ENCODE data around the gene IL4I1.
"Not testable (repeated sequence)": the region's sequence is repeated elsewhere in the genome, so short reads cannot be mapped to it uniquely, and the experiment has no call there.

Gene IL4I1

DNA sequence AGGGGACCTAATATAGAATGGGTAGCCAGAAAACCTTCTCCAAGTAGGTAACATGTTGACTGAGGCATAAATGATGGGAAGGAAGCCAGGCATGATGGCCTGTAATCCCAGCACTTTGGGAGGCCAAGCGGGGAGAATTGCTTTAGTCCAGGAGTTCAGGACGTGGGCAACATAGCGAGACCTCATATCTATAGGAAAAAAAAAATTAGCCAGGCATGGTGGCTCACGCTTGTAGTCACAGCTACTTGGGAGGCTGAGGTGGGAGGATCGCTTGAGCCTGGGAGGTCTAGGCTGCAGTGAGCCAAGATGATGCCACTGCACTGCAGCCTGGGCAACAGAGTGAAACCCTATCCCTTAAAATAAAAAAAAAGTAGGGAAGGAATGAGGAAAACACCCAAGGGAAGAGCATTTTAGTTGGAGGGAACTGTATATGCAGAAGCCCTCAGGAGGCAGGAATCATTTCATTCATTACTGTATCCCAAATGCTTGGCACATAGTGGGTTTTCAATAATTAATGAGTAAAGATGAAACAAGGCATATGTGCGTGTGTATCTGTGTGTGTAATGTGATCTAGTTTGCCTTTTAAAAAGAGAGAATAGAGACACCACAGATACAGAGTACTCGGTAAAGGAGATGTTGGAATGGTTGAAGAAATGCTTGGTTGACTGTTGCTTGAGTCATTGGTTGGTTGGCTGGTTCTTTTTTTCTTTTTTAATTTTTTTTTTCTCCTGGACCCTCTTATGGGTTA lies 34.8 kb upstream of the IL4I1 start:
- Histone ChIP-seq H3K27me3 (ENCODE audit: insufficient read depth, low read length) (no peaks in the 10 kb centered on the region), H3K9ac (ENCODE audit: low read depth, low read length) (no peak overlapping the region), H3K4me3 (ENCODE audit: low read length) (no peak overlapping the region), H3K36me3 (ENCODE audit: insufficient read depth, low read length) (peaks cover 15% of the 10 kb centered on the region), H3K27ac (ENCODE audit: low read depth, low read length) (no peak overlapping the region), H3K4me1 (ENCODE audit: insufficient read depth, low read length) (0 out of 2 replicates have a peak, but pooled peaks cover 7% of the 10 kb centered on the region), H3K9me3 (ENCODE audit: insufficient read depth, low read depth, low read length) (no peaks in the 10 kb centered on the region)
- 94% methylated on average over 7 of the region's 7 CpGs for WGBS

DNA sequence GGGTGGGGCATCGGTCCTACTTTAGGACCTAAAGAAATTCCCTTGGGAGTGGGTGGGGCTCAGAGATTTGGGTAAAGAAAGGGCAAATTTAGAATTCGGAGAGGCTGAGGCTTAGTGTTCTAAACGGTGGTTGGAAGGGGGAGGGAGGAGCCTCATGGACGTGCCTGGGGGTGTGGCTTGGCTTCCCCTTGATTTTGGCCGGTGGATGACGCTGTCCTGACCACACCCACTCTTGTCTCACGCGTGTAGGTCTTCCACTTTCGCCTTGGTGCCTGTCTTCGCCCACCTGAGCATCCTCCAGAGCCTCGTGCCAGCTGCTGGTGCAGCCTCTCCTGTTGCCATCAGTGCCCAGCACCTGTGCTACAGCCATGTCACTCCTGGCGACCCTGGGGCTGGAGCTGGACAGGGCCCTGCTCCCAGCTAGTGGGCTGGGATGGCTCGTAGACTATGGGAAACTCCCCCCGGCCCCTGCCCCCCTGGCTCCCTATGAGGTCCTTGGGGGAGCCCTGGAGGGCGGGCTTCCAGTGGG lies 33.9 kb upstream of the IL4I1 start:
- 0 out of 2 replicates have a peak, but pooled peaks cover 7% of the 10 kb centered on the region for H3K4me1 ChIP-seq (ENCODE audit: insufficient read depth, low read length)
- H3K9ac ChIP-seq (ENCODE audit: low read depth, low read length) = no peak overlapping the region
- H3K4me3 ChIP-seq (ENCODE audit: low read length) = peak overlapping the region; percentile 95
- H3K27ac ChIP-seq (ENCODE audit: low read depth, low read length) = no peak overlapping the region
- H3K36me3 ChIP-seq (ENCODE audit: insufficient read depth, low read length) = peaks cover 23% of the 10 kb centered on the region
- WGBS = 65% methylated on average over 15 of the region's 15 CpGs
- no peaks in the 10 kb centered on the region for H3K9me3 ChIP-seq (ENCODE audit: insufficient read depth, low read depth, low read length)
- no peaks in the 10 kb centered on the region for H3K27me3 ChIP-seq (ENCODE audit: insufficient read depth, low read length)

DNA sequence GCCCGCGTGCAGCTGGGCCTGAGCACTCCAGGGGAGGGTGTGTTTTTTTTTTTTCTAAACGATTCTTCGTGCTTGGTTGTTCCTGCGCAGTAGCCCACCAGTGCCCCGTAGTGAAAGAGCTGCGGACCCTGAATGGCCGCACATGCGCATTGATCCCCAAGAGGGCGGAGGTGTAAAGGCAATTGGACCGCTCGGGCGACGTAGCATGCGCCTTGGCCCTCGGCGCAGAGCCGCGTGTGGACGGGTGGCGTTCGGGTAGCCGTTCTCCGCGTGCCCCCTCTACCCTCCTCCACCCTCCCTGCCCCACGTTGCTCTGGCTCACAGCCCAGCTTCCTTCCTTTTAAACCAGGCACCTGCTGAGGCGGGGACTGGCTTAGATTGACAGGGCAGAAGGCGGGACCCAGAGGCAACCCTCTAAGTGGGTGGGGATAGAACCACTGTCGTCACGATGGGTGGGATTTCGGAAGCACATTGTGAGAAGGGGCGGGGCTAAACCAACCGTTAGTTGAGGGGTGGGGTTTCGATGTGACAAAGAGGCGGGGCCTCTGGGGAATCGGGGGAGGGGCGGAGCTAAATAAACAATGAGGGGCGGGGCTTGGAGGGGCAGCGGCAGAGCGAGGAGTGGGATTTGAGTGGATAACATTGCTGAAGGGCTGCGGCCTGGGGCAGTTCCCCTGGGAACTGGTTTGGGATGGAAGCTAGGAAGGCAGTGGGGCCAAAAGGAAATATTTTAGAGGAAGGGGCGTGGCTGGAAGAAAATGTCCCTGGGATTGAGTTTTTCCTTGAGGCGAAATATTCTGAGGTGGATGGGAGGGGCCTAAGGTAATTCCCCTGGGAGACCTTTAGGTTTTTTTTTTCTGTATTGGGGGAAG lies 33.2 kb upstream of the IL4I1 start:
- 3% methylated on average over 43 of the region's 43 CpGs for WGBS
- Histone ChIP-seq H3K36me3 (ENCODE audit: insufficient read depth, low read length) (peaks cover 28% of the 10 kb centered on the region), H3K4me3 (ENCODE audit: low read length) (peak overlapping the region; percentile 95)

DNA sequence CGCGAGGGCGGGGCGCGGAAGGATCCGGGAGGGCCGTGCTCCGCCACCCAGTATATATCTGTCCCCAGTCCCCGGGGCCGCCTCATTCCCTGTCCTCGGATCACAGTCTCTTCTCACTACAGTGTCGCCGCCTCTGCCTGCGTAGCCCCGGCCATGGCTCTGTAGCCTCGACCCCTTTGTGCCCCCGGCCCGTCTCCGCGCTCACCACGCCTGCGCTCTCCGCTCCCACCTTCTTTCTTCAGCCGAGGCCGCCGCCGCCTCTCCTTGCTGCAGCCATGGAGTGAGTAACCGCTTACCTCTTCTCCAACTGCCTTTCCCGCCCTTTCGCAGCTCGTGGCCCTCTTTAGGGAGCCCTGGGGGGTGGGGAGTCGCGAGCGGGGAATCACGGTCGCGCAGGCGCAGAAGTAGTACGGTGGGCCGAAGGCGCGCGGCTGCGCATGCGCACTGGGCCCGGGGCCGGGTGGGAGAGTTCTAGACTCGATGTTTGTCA lies 32.5 kb upstream of the IL4I1 start, which contains the start of the genes ATF5 and NUP62:
Gene ATF5, plus strand, starts transcription at position 85 of the 490 bp plus-strand sequence. CDS start 1,646 bp downstream, outside the sequence.
Gene NUP62, minus strand, starts transcription at position 384 of the 490 bp plus-strand sequence. CDS start 19,697 bp downstream, outside the sequence.
- Histone ChIP-seq H3K4me1 (ENCODE audit: insufficient read depth, low read length) (0 out of 2 replicates have a peak, but pooled peaks cover 7% of the 10 kb centered on the region), H3K9me3 (ENCODE audit: insufficient read depth, low read depth, low read length) (no peaks in the 10 kb centered on the region), H3K27ac (ENCODE audit: low read depth, low read length) (peak within 1 kb of the TSS; percentile 94), H3K9ac (ENCODE audit: low read depth, low read length) (peak within 1 kb of the TSS; percentile 98), H3K27me3 (ENCODE audit: insufficient read depth, low read length) (no peaks in the 10 kb centered on the region), H3K4me3 (ENCODE audit: low read length) (peak within 1 kb of the TSS; percentile 95), H3K36me3 (ENCODE audit: insufficient read depth, low read length) (peaks cover 35% of the 10 kb centered on the region)
- under 1% methylated on average over 48 of the region's 48 CpGs for WGBS

More for the DNA sequence above, 33.2 kb upstream of the IL4I1 start:
- H3K27ac ChIP-seq (ENCODE audit: low read depth, low read length) = peak overlapping the region; percentile 94
- H3K4me1 ChIP-seq (ENCODE audit: insufficient read depth, low read length) = 0 out of 2 replicates have a peak, but pooled peaks cover 7% of the 10 kb centered on the region
- H3K9me3 ChIP-seq (ENCODE audit: insufficient read depth, low read depth, low read length) = no peaks in the 10 kb centered on the region
- H3K9ac ChIP-seq (ENCODE audit: low read depth, low read length) = peak overlapping the region; percentile 98
- H3K27me3 ChIP-seq (ENCODE audit: insufficient read depth, low read length) = no peaks in the 10 kb centered on the region

DNA sequence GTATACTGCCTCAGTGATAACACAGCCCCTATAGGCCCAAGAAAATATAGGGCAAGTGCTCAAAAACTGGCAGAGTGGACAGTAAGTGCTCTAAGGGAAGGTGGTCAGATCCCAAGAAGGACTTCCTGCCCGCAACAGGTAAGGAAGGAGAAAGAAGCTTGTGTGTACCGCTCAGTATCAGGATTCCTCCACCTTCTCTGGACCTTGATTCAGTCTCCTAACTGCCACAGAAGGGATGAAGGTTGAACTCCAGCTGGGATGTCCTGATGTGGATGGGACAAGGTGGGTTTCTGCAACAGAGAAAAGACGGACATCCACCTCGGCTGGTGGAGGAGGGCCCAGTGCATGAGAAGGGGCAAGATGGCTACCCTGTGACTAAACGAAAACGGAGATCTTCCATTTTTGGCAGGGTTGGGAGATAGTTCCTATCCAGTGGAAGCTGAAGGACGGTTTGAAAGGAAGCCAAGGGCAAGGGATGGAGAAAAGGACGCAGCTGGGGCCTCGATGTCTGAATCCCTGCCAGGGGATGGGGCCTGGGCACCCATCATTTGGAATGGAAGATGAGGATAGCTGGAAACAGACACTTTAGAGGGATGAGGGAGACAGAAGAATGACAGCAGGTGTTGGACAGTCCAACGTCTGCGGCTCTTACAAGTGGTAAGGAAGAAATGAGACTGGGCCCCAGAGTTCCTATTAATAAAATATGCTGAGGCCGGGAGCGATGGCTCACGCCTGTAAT lies 31.0 kb upstream of the IL4I1 start:
- 0 out of 2 replicates have a peak, but pooled peaks cover 7% of the 10 kb centered on the region for H3K4me1 ChIP-seq (ENCODE audit: insufficient read depth, low read length)
- H3K9ac ChIP-seq (ENCODE audit: low read depth, low read length) = 0 out of 2 replicates have a peak overlapping the region, but pooled peaks have one; percentile 12
- H3K36me3 ChIP-seq (ENCODE audit: insufficient read depth, low read length) = peaks cover 50% of the 10 kb centered on the region
- H3K27ac ChIP-seq (ENCODE audit: low read depth, low read length) = no peak overlapping the region
- no peaks in the 10 kb centered on the region for H3K9me3 ChIP-seq (ENCODE audit: insufficient read depth, low read depth, low read length)
- whole genome bisulfite sequencing = 91% methylated on average over 14 of the region's 14 CpGs
- H3K4me3 ChIP-seq (ENCODE audit: low read length) = peak overlapping the region; percentile 95
- no peaks in the 10 kb centered on the region for H3K27me3 ChIP-seq (ENCODE audit: insufficient read depth, low read length)

DNA sequence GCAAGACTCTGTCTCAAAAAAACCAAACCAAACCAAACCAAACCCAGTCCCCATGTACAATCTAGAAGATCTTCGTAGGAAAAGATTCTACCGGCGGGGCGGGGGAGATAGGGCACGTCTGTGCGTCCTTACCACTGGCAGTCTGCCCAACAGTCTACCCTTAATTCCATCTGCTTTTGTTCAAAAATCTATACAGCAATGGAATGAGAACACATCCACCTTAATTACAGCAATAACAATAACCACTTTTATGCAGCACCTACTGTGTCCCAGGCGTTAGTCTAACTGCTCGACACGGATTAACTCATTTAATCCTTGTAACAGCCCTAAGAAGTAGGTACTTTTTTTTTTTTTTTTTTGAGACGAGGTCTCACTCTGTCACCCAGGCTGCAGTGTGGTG lies 29.8 kb upstream of the IL4I1 start:
- no peaks in the 10 kb centered on the region for H3K27me3 ChIP-seq (ENCODE audit: insufficient read depth, low read length)
- no peak overlapping the region for H3K9ac ChIP-seq (ENCODE audit: low read depth, low read length)
- no peaks in the 10 kb centered on the region for H3K9me3 ChIP-seq (ENCODE audit: insufficient read depth, low read depth, low read length)
- H3K36me3 ChIP-seq (ENCODE audit: insufficient read depth, low read length) = peaks cover 61% of the 10 kb centered on the region
- peaks cover 14% of the 10 kb centered on the region; the same call in 1 of the 2 replicates for H3K4me1 ChIP-seq (ENCODE audit: insufficient read depth, low read length)
- H3K4me3 ChIP-seq (ENCODE audit: low read length) = no peak overlapping the region
- H3K27ac ChIP-seq (ENCODE audit: low read depth, low read length) = no peak overlapping the region
- WGBS = 98% methylated on average over 10 of the region's 10 CpGs

DNA sequence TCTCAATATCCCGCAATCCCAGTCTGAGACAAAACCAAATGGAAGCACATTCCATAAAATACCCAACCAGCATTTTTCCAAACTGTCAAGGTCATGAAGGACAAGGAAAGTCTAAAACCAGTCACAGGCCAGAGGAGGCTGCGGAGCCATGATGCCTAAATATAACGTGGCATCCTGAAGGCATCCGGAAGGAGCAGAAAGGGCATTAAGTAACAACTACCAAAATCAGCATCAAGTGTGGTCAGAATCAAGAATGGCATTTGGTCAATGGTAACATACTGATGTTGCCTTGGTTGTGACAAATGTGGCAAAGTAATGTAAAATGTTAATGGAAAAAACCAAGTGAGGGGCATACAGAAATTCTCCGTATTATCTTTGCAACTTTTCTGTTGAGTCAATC lies 28.8 kb upstream of the IL4I1 start:
- Histone ChIP-seq H3K9me3 (ENCODE audit: insufficient read depth, low read depth, low read length) (no peaks in the 10 kb centered on the region), H3K4me1 (ENCODE audit: insufficient read depth, low read length) (peaks cover 14% of the 10 kb centered on the region; the same call in 1 of the 2 replicates), H3K9ac (ENCODE audit: low read depth, low read length) (no peak overlapping the region), H3K27ac (ENCODE audit: low read depth, low read length) (no peak overlapping the region), H3K36me3 (ENCODE audit: insufficient read depth, low read length) (peaks cover 67% of the 10 kb centered on the region), H3K4me3 (ENCODE audit: low read length) (no peak overlapping the region), H3K27me3 (ENCODE audit: insufficient read depth, low read length) (no peaks in the 10 kb centered on the region)
- WGBS = 93% methylated on average over 5 of the region's 5 CpGs

DNA sequence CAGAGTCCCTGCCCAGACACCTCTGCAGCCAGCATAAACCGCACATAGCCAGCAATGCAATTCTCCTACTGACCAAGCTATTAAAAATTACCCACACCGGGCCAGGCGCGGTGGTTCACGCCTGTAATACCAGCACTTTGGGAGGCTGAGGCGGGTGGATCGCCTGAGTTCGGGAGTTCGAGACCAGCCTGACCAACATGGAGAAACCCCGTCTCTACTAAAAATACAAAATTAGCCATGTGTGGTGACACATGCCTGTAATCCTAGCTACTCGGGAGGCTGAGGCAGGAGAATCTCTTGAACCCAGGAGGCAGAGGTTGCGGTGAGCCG lies 28.2 kb upstream of the IL4I1 start:
- H3K36me3 ChIP-seq (ENCODE audit: insufficient read depth, low read length) = peaks cover 71% of the 10 kb centered on the region
- peaks cover 14% of the 10 kb centered on the region; the same call in 1 of the 2 replicates for H3K4me1 ChIP-seq (ENCODE audit: insufficient read depth, low read length)
- not testable (repeated sequence) for H3K27ac ChIP-seq (ENCODE audit: low read depth, low read length); H3K4me3 ChIP-seq (ENCODE audit: low read length); H3K9ac ChIP-seq (ENCODE audit: low read depth, low read length); H3K9me3 ChIP-seq (ENCODE audit: insufficient read depth, low read depth, low read length); H3K27me3 ChIP-seq (ENCODE audit: insufficient read depth, low read length)
- WGBS = 96% methylated on average over 13 of the region's 13 CpGs

DNA sequence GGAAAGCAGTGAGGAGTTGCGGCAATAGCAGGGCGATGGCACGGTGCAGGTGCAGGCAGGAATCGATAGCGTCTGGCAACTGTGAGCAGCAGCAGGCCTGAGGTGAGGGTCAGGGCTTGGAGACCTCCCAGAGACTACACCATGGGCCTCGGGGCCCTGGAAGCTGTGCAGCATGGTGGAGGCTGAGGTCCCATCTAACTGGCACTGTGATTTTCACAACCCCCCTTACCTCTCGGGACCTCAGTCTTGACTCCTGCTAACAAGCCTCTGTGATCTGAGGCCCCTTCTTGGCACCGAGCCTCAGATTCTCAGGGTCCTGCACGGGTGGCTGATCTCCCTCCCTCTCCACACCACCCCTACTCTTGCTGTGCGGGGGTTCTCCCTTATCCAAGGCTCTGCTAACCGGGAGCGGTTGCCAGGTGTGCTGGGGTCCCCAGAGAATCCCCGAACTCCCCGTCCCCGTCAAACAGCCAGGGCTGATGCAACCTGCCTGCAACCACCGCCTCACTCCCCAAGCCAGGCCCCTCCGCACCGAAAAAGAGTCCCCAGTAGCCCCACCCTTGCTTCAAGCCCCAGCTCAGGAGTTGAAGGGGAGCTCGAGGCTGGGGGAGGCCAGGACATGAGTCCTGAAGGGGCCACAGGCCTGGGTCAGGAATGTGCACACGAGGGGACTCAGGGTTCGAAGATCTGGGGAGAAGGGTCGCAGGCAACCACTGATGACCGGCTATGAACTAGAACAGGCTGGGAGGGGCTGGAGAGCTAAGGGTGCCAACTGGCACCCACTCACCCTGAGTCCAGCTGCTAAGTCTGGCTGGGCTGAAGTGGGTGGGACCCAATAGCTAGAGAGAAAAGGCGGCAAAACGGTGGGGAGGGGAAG lies 27.6 kb upstream of the IL4I1 start:
- H3K4me3 ChIP-seq (ENCODE audit: low read length) = no peak overlapping the region
- H3K27me3 ChIP-seq (ENCODE audit: insufficient read depth, low read length) = no peaks in the 10 kb centered on the region
- peaks cover 71% of the 10 kb centered on the region for H3K36me3 ChIP-seq (ENCODE audit: insufficient read depth, low read length)
- WGBS = 95% methylated on average over 25 of the region's 25 CpGs
- H3K4me1 ChIP-seq (ENCODE audit: insufficient read depth, low read length) = peaks cover 14% of the 10 kb centered on the region; the same call in 1 of the 2 replicates
- no peak overlapping the region for H3K27ac ChIP-seq (ENCODE audit: low read depth, low read length)
- no peak overlapping the region for H3K9ac ChIP-seq (ENCODE audit: low read depth, low read length)
- no peaks in the 10 kb centered on the region for H3K9me3 ChIP-seq (ENCODE audit: insufficient read depth, low read depth, low read length)
